Omental fat pad (tissue), 4 donors: ENCODE measurements around the gene CD8A. TPM values are rescaled to one million over a fixed set of nuclear protein-coding genes. Genes with fewer than 3 reads are reported as not detected.

Experiments
- ATAC-seq: fragments of 150-250 bp; one replicate; pipeline ENCODE4 v1.9.1; 2016; ENCODE audit warnings: mild to moderate bottlenecking, moderate library complexity; ENCODE audit not compliant: low FRiP score
- DNase-seq: peaks from one replicate; pipeline ENCODE4 v3.0.0-alpha.2; 2019; ENCODE audit warnings: low spot score
- CTCF ChIP-seq, 3 donors: fragments of 450-650 bp; IDR thresholded peaks; one replicate each; pipeline ENCODE4 v1.5.1; 2016 to 2017; ENCODE audit warnings: antibody characterized with exemption in 3 of 3, mild to moderate bottlenecking in 3 of 3, moderate library complexity in 2 of 3
- total RNA-seq, 4 donors: library from RNA; depleted of rRNA; stranded (reverse); fragments of >200 nt; gene quantifications; one replicate each; pipeline ENCODE4 v1.1.0, GENCODE V29; 2016

The CD8A gene
- total RNA-seq, 4 donors from 2014 or later = 1.4 to 6.6 (median 2.4) TPM

GRCh38 chr2:86764661-86765309 lies 25.9 kb downstream of the CD8A start:
- no peak for DNase-seq
- no peak for ATAC-seq
- TF ChIP-seq CTCF (IDR thresholded peaks at IDR 0.05) = no peak

- DNase-seq (no peak), ATAC-seq (no peak)
- TF ChIP-seq CTCF (IDR thresholded peaks at IDR 0.05) = no peak
Measured at GRCh38 chr2:86760371-86760770, 30.3 kb downstream of the CD8A start.

GRCh38 chr2:86758405-86758804 lies 32.3 kb downstream of the CD8A start:
- ATAC-seq (no peak), DNase-seq (no peak)
- no peak for TF ChIP-seq CTCF (IDR thresholded peaks at IDR 0.05)

- ATAC-seq (no peak), DNase-seq (no peak)
Measured at GRCh38 chr2:86753606-86754005, 37.1 kb downstream of the CD8A start.

GRCh38 chr2:86752934-86753333 lies 37.8 kb downstream of the CD8A start:
- TF ChIP-seq CTCF (IDR thresholded peaks at IDR 0.05) = no peak
- ATAC-seq (no peak), DNase-seq (no peak)

More at GRCh38 chr2:86753606-86754005, 37.1 kb downstream of the CD8A start:
- no peak for TF ChIP-seq CTCF (IDR thresholded peaks at IDR 0.05)

GRCh38 chr2:86751778-86752177 lies 38.9 kb downstream of the CD8A start:
- DNase-seq (no peak), ATAC-seq (no peak)
- no peak for TF ChIP-seq CTCF (IDR thresholded peaks at IDR 0.05)

GRCh38 chr2:86750240-86750839 lies 40.4 kb downstream of the CD8A start:
- DNase-seq (no peak), ATAC-seq (no peak)
- TF ChIP-seq CTCF (IDR thresholded peaks at IDR 0.05) = no peak
